ENCODE data around the gene CDH22. TPM values are rescaled to one million over a fixed set of nuclear protein-coding genes. Genes with fewer than 3 reads are reported as not detected.

The CDH22 gene
- total and polyA plus RNA-seq, 4 donors: 0.03 to 0.25 (median 0.09) TPM

- Histone ChIP-seq H3K36me3 (ENCODE audit: control insufficient read depth in 4 of 4, insufficient read depth in 4 of 4, low read length in 4 of 4) (peaks cover 0 to 7% (median 0%) of the 10 kb centered on the region in 4 donors), H3K9ac (ENCODE audit: insufficient read depth in 1 of 2, low read length in 2 of 2) (no peak overlapping the region), H3K27me3 (ENCODE audit: control insufficient read depth in 3 of 3, insufficient read depth in 3 of 3, low read length in 2 of 3) (peaks cover 0 to 16% (median 2%) of the 10 kb centered on the region in 3 donors), H3K27ac (ENCODE audit: low read depth in 1 of 2, low read length in 1 of 2) (no peak overlapping the region), H3K9me3 (ENCODE audit: control insufficient read depth in 4 of 4, insufficient read depth in 3 of 4, low read length in 3 of 4) (no peaks in the 10 kb centered on the region), H3K4me3 (no peak overlapping the region), H3K4me1 (ENCODE audit: control insufficient read depth in 5 of 5, insufficient read depth in 5 of 5, low read length in 5 of 5) (peaks cover 0 to 6% (median 0%) of the 10 kb centered on the region in 5 donors)
- ATAC-seq (ENCODE audit: insufficient read depth, low FRiP score): no peak
- TF ChIP-seq CTCF (IDR thresholded peaks at IDR 0.05; ENCODE audit: control extremely low read depth, extremely low read depth): no peak
- WGBS, 2 donors: 27 to 49% methylated on average over 6 of the region's 6 CpGs
- DNase-seq: no peak
These were observed 176.9 kb downstream of the CDH22 start for GRCh38 chr20:46131396-46131795.

- Histone ChIP-seq H3K27ac (ENCODE audit: low read depth in 1 of 2, low read length in 1 of 2) (no peak overlapping the region), H3K9ac (ENCODE audit: insufficient read depth in 1 of 2, low read length in 2 of 2) (no peak overlapping the region), H3K4me3 (no peak overlapping the region), H3K9me3 (ENCODE audit: control insufficient read depth in 4 of 4, insufficient read depth in 3 of 4, low read length in 3 of 4) (no peaks in the 10 kb centered on the region), H3K4me1 (ENCODE audit: control insufficient read depth in 5 of 5, insufficient read depth in 5 of 5, low read length in 5 of 5) (peaks cover 0 to 6% (median 0%) of the 10 kb centered on the region in 5 donors), H3K27me3 (ENCODE audit: control insufficient read depth in 3 of 3, insufficient read depth in 3 of 3, low read length in 2 of 3) (peaks cover 0 to 16% (median 5%) of the 10 kb centered on the region in 3 donors), H3K36me3 (ENCODE audit: control insufficient read depth in 4 of 4, insufficient read depth in 4 of 4, low read length in 4 of 4) (peaks cover 0 to 8% (median 0%) of the 10 kb centered on the region in 4 donors)
- no peak for ATAC-seq (ENCODE audit: insufficient read depth, low FRiP score)
- WGBS, 2 donors: 54 to 68% methylated on average over 4 of the region's 4 CpGs
- no peak for DNase-seq
- TF ChIP-seq CTCF (IDR thresholded peaks at IDR 0.05; ENCODE audit: control extremely low read depth, extremely low read depth): no peak
These were observed 177.8 kb downstream of the CDH22 start for GRCh38 chr20:46130534-46130933.

GRCh38 chr20:46129955-46130481 lies 178.3 kb downstream of the CDH22 start:
- WGBS, 2 donors: 45 to 47% methylated on average over 5 of the region's 5 CpGs
- peaks cover 0 to 8% (median 0%) of the 10 kb centered on the region in 4 donors for H3K36me3 ChIP-seq (ENCODE audit: control insufficient read depth in 4 of 4, insufficient read depth in 4 of 4, low read length in 4 of 4)
- H3K4me3 ChIP-seq: no peak overlapping the region
- ATAC-seq (ENCODE audit: insufficient read depth, low FRiP score) (no peak), DNase-seq (no peak)
- no peak overlapping the region for H3K9ac ChIP-seq (ENCODE audit: insufficient read depth in 1 of 2, low read length in 2 of 2)
- H3K27me3 ChIP-seq (ENCODE audit: control insufficient read depth in 3 of 3, insufficient read depth in 3 of 3, low read length in 2 of 3): peaks cover 0 to 13% (median 5%) of the 10 kb centered on the region in 3 donors
- H3K9me3 ChIP-seq (ENCODE audit: control insufficient read depth in 4 of 4, insufficient read depth in 3 of 4, low read length in 3 of 4): no peaks in the 10 kb centered on the region
- peaks cover 0 to 6% (median 0%) of the 10 kb centered on the region in 5 donors for H3K4me1 ChIP-seq (ENCODE audit: control insufficient read depth in 5 of 5, insufficient read depth in 5 of 5, low read length in 5 of 5)
- TF ChIP-seq CTCF (IDR thresholded peaks at IDR 0.05; ENCODE audit: control extremely low read depth, extremely low read depth): no peak
- H3K27ac ChIP-seq (ENCODE audit: low read depth in 1 of 2, low read length in 1 of 2): no peak overlapping the region

Data from lung (tissue), 12 donors.